ENCODE data around the gene KMT2B.

KMT2B gene

GRCh38 chr19:35740423-35741202, 22.8 kb downstream of the KMT2B start (continued):
- TF ChIP-seq YY1 (tag by site-specific recombination; IDR thresholded peaks at IDR 0.05) (peak; percentile 54; the same call in 1 of the 2 replicates), ZSCAN16 (tag by site-specific recombination; IDR thresholded peaks at IDR 0.05) (peak; percentile 70; the same call in 1 of the 2 replicates), ZBTB21 (tag by site-specific recombination; IDR thresholded peaks at IDR 0.05) (0 out of 2 replicates have a peak, but pooled peaks have one; percentile 42), ZBTB20 (tag by site-specific recombination; IDR thresholded peaks at IDR 0.05) (peak; percentile 97), BCL11B (tag by site-specific recombination; IDR thresholded peaks at IDR 0.05; ENCODE audit: low read depth) (peak; percentile 92; the same call in 1 of the 2 replicates), PRDM1 (tag by site-specific recombination; IDR thresholded peaks at IDR 0.05) (peak; percentile 77), ZNF580 (tag by site-specific recombination; IDR thresholded peaks at IDR 0.05) (0 out of 2 replicates have a peak, but pooled peaks have one; percentile 20), ZNF785 (tag by site-specific recombination; IDR thresholded peaks at IDR 0.05) (peak; percentile 6; the same call in 1 of the 2 replicates), HOXD13 (CRISPR knock-in tag; IDR thresholded peaks at IDR 0.05; ENCODE audit: borderline replicate concordance) (no peak), GLIS1 (tag by site-specific recombination; IDR thresholded peaks at IDR 0.05) (peak; percentile 96), ZNF501 (tag by site-specific recombination; IDR thresholded peaks at IDR 0.05) (peak; percentile 93; the same call in 1 of the 2 replicates), ZNF473 (tag by site-specific recombination; IDR thresholded peaks at IDR 0.05) (no peak), KLF9 (tag by site-specific recombination; IDR thresholded peaks at IDR 0.05; ENCODE audit: low read depth) (peak; percentile 95), ZNF391 (tag by site-specific recombination; IDR thresholded peaks at IDR 0.05; ENCODE audit: borderline replicate concordance, low read depth) (peak; percentile 88; the same call in 1 of the 2 replicates), ZNF670 (tag by site-specific recombination; IDR thresholded peaks at IDR 0.05; ENCODE audit: low read depth) (no peak), ZNF2 (tag by site-specific recombination; IDR thresholded peaks at IDR 0.05) (peak; percentile 97), ZNF629 (tag by site-specific recombination; IDR thresholded peaks at IDR 0.05) (peak; percentile 82), ZNF621 (tag by site-specific recombination; IDR thresholded peaks at IDR 0.05) (no peak), ZEB2 (tag by site-specific recombination; IDR thresholded peaks at IDR 0.05) (peak; percentile 97), ELK4 (IDR thresholded peaks at IDR 0.05; ENCODE audit: borderline replicate concordance, low read depth, low read length) (no peak), ZNF639 (tag by site-specific recombination; IDR thresholded peaks at IDR 0.05) (peak; percentile 82), ZNF398 (tag by site-specific recombination; IDR thresholded peaks at IDR 0.05) (0 out of 2 replicates have a peak, but pooled peaks have one; percentile 80), KLF10 (tag by site-specific recombination; IDR thresholded peaks at IDR 0.05) (peak; percentile 99), SALL2 (tag by site-specific recombination; IDR thresholded peaks at IDR 0.05; ENCODE audit: borderline replicate concordance) (no peak), CTCF (tag by site-specific recombination; IDR thresholded peaks at IDR 0.05) (peak; percentile 99; the same call in 1 of the 2 replicates), EGR2 (tag by site-specific recombination; IDR thresholded peaks at IDR 0.05; ENCODE audit: low read depth) (peak; percentile 67), ZNF76 (tag by site-specific recombination; IDR thresholded peaks at IDR 0.05; ENCODE audit: borderline replicate concordance, low read depth) (peak; percentile 47; the same call in 1 of the 2 replicates), KLF7 (tag by site-specific recombination; IDR thresholded peaks at IDR 0.05; ENCODE audit: borderline replicate concordance) (peak; percentile 18), SCRT1 (tag by site-specific recombination; IDR thresholded peaks at IDR 0.05; ENCODE audit: borderline replicate concordance) (peak; percentile 100), PRDM4 (tag by site-specific recombination; IDR thresholded peaks at IDR 0.05) (peak; percentile 45; the same call in 1 of the 2 replicates)
